ENCODE measurements around the gene TWSG1. TPM values are rescaled to one million over a fixed set of nuclear protein-coding genes. Genes with fewer than 3 reads are reported as not detected.

Gene TWSG1
- total and polyA plus RNA-seq, 2 donors from 2014 or later = 16.9 to 50.1 TPM

GRCh38 chr18:9346775-9347174 lies 12.2 kb downstream of the TWSG1 start:
- TF ChIP-seq, protein P1, sequence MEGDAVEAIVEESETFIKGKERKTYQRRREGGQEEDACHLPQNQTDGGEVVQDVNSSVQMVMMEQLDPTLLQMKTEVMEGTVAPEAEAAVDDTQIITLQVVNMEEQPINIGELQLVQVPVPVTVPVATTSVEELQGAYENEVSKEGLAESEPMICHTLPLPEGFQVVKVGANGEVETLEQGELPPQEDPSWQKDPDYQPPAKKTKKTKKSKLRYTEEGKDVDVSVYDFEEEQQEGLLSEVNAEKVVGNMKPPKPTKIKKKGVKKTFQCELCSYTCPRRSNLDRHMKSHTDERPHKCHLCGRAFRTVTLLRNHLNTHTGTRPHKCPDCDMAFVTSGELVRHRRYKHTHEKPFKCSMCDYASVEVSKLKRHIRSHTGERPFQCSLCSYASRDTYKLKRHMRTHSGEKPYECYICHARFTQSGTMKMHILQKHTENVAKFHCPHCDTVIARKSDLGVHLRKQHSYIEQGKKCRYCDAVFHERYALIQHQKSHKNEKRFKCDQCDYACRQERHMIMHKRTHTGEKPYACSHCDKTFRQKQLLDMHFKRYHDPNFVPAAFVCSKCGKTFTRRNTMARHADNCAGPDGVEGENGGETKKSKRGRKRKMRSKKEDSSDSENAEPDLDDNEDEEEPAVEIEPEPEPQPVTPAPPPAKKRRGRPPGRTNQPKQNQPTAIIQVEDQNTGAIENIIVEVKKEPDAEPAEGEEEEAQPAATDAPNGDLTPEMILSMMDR (IDR thresholded peaks at IDR 0.05; ENCODE audit: borderline replicate concordance, extremely low read depth, insufficient read depth) = no peak
- DNase-seq (no peak), FAIRE-seq (no peak)
- H3K36me3 ChIP-seq (ENCODE audit: control insufficient read depth in 2 of 3, insufficient read depth in 3 of 3, low read length in 3 of 3) = peaks cover 0 to 8% (median 2%) of the 10 kb centered on the region in 3 donors
- H3K27ac ChIP-seq (ENCODE audit: low read depth in 2 of 2, low read length in 2 of 2) = no peak overlapping the region
- H3K4me3 ChIP-seq (ENCODE audit: low read length in 3 of 3) = no peak overlapping the region
- H3K27me3 ChIP-seq (ENCODE audit: control insufficient read depth, insufficient read depth, low read length) = no peaks in the 10 kb centered on the region
- no peaks in the 10 kb centered on the region for H3K4me1 ChIP-seq (ENCODE audit: control insufficient read depth in 2 of 3, insufficient read depth in 2 of 3, low read depth in 1 of 3, low read length in 3 of 3)
- intact Hi-C loops (cut with DNase I) = no loop called here
- H3K9ac ChIP-seq (ENCODE audit: low read length in 3 of 3) = no peak overlapping the region
- H3K9me3 ChIP-seq (ENCODE audit: control insufficient read depth in 2 of 3, insufficient read depth in 1 of 3, low read length in 3 of 3) = no peaks in the 10 kb centered on the region

GRCh38 chr18:9348079-9348671 lies 13.6 kb downstream of the TWSG1 start:
- no peak for DNase-seq
- H3K9me3 ChIP-seq (ENCODE audit: control insufficient read depth in 2 of 3, insufficient read depth in 1 of 3, low read length in 3 of 3) = no peaks in the 10 kb centered on the region
- no peak overlapping the region for H3K9ac ChIP-seq (ENCODE audit: low read length in 3 of 3)
- no peaks in the 10 kb centered on the region for H3K4me1 ChIP-seq (ENCODE audit: control insufficient read depth in 2 of 3, insufficient read depth in 2 of 3, low read depth in 1 of 3, low read length in 3 of 3)
- peaks cover 0 to 8% (median 2%) of the 10 kb centered on the region in 3 donors for H3K36me3 ChIP-seq (ENCODE audit: control insufficient read depth in 2 of 3, insufficient read depth in 3 of 3, low read length in 3 of 3)
- intact Hi-C loops (cut with DNase I) = no loop called here
- H3K27ac ChIP-seq (ENCODE audit: low read depth in 2 of 2, low read length in 2 of 2) = no peak overlapping the region
- TF ChIP-seq, protein P1 (IDR thresholded peaks at IDR 0.05; ENCODE audit: borderline replicate concordance, extremely low read depth, insufficient read depth) = no peak
- no peaks in the 10 kb centered on the region for H3K27me3 ChIP-seq (ENCODE audit: control insufficient read depth, insufficient read depth, low read length)
- no peak for FAIRE-seq
- H3K4me3 ChIP-seq (ENCODE audit: low read length in 3 of 3) = no peak overlapping the region

DNA sequence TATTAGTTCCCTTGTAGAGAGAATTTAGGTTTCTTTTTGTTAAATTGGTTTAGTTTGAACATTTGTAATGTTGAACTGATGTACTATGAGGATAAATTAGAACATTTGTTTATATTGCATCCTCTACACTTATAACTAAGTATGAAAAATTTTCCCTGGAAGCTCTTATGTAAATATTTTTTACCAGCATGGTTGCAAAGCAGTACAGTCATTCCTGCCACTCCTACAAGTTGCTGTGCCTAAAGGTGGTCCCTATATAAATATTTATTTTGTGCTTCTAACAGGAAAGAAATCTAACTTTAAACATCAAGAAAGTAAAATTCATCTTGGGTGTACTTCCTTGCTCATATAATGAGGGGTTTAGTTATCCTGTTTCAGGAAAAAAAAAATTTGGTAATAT lies 14.2 kb downstream of the TWSG1 start:
- H3K9ac ChIP-seq (ENCODE audit: low read length in 3 of 3) = no peak overlapping the region
- H3K4me1 ChIP-seq (ENCODE audit: control insufficient read depth in 2 of 3, insufficient read depth in 2 of 3, low read depth in 1 of 3, low read length in 3 of 3) = no peaks in the 10 kb centered on the region
- intact Hi-C loops (cut with DNase I) = no loop called here
- no peaks in the 10 kb centered on the region for H3K27me3 ChIP-seq (ENCODE audit: control insufficient read depth, insufficient read depth, low read length)
- peaks cover 0 to 4% (median 0%) of the 10 kb centered on the region in 3 donors for H3K36me3 ChIP-seq (ENCODE audit: control insufficient read depth in 2 of 3, insufficient read depth in 3 of 3, low read length in 3 of 3)
- H3K27ac ChIP-seq (ENCODE audit: low read depth in 2 of 2, low read length in 2 of 2) = no peak overlapping the region
- H3K4me3 ChIP-seq (ENCODE audit: low read length in 3 of 3) = no peak overlapping the region
- FAIRE-seq = no peak
- H3K9me3 ChIP-seq (ENCODE audit: control insufficient read depth in 2 of 3, insufficient read depth in 1 of 3, low read length in 3 of 3) = no peaks in the 10 kb centered on the region
- no peak for DNase-seq
- TF ChIP-seq, protein P1 (IDR thresholded peaks at IDR 0.05; ENCODE audit: borderline replicate concordance, extremely low read depth, insufficient read depth) = no peak

DNA sequence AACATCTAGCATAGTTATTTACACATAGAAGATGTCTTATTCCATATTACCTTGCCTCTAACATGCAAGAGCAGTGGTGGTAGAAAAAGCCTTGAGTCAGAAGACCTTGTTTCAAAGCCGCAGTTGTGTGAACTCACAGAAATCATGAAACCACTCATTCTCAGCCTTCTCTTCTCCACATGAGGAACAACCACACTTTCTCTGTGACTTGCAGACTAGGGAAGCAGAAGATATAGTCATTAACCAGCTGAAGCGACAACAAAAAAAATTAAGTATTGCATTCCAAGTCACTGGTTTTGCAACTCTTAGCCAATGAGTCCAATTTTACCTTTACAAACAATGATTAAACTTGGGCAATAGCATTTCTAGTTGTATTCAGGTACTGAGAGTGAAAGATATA lies 19.0 kb downstream of the TWSG1 start:
- TF ChIP-seq, protein P1 (IDR thresholded peaks at IDR 0.05; ENCODE audit: borderline replicate concordance, extremely low read depth, insufficient read depth) = no peak
- intact Hi-C loops (cut with DNase I) = no loop called here
- no peak overlapping the region for H3K4me3 ChIP-seq (ENCODE audit: low read length in 3 of 3)
- H3K27me3 ChIP-seq (ENCODE audit: control insufficient read depth, insufficient read depth, low read length) = no peaks in the 10 kb centered on the region
- DNase-seq (no peak), FAIRE-seq (no peak)
- H3K27ac ChIP-seq (ENCODE audit: low read depth in 2 of 2, low read length in 2 of 2) = no peak overlapping the region
- H3K9me3 ChIP-seq (ENCODE audit: control insufficient read depth in 2 of 3, insufficient read depth in 1 of 3, low read length in 3 of 3) = no peaks in the 10 kb centered on the region
- no peaks in the 10 kb centered on the region for H3K4me1 ChIP-seq (ENCODE audit: control insufficient read depth in 2 of 3, insufficient read depth in 2 of 3, low read depth in 1 of 3, low read length in 3 of 3)
- no peaks in the 10 kb centered on the region for H3K36me3 ChIP-seq (ENCODE audit: control insufficient read depth in 2 of 3, insufficient read depth in 3 of 3, low read length in 3 of 3)
- no peak overlapping the region for H3K9ac ChIP-seq (ENCODE audit: low read length in 3 of 3)

Data from kidney (tissue), 14 donors.